NCI-H526 treated with DMSO at 0.1 percent for 48 hours (cell line): ENCODE measurements around the gene ANO10.
"Not testable (repeated sequence)": the region's sequence is repeated elsewhere in the genome, so short reads cannot be mapped to it uniquely, and the experiment has no call there.

Experiments used
- DNase-seq: peaks from one replicate; lab custom pipeline; 2025; lab: John Stamatoyannopoulos, UW

Gene ANO10

GRCh38 chr3:43621656-43622432, at the start of gene ANO10:
ANO10 (minus strand) TSS chr3:43622011; CDS start chr3:43605852, 16,159 bp downstream.
- DNase-seq, result peak; percentile 97

- DNase-seq, result no peak
Measured at GRCh38 chr3:43670635-43671522, 49.1 kb upstream of the ANO10 start.

GRCh38 chr3:43665011-43665410, 43.2 kb upstream of the ANO10 start:
- not testable (repeated sequence) for DNase-seq

GRCh38 chr3:43661376-43661775, 39.6 kb upstream of the ANO10 start:
- not testable (repeated sequence) for DNase-seq

GRCh38 chr3:43659250-43659880, 37.6 kb upstream of the ANO10 start:
- no peak for DNase-seq

- not testable (repeated sequence) for DNase-seq
Measured at GRCh38 chr3:43656390-43656789, 34.6 kb upstream of the ANO10 start.

GRCh38 chr3:43650345-43650744, 28.5 kb upstream of the ANO10 start:
- no peak for DNase-seq

- no peak for DNase-seq
Measured at GRCh38 chr3:43649365-43649968, 27.7 kb upstream of the ANO10 start.

GRCh38 chr3:43648957-43649356, 27.1 kb upstream of the ANO10 start:
- DNase-seq, result no peak

- DNase-seq, result no peak
Measured at GRCh38 chr3:43647331-43648166, 25.7 kb upstream of the ANO10 start.

- no peak for DNase-seq
Measured at GRCh38 chr3:43644443-43644842, 22.6 kb upstream of the ANO10 start.

- DNase-seq, result no peak
Measured at GRCh38 chr3:43641306-43642114, 19.7 kb upstream of the ANO10 start.

GRCh38 chr3:43640681-43641080, 18.9 kb upstream of the ANO10 start:
- no peak for DNase-seq

- no peak for DNase-seq
Measured at GRCh38 chr3:43638594-43639447, 17.0 kb upstream of the ANO10 start.

- DNase-seq, result no peak
Measured at GRCh38 chr3:43637702-43638101, 15.9 kb upstream of the ANO10 start.

GRCh38 chr3:43632986-43633385, 11.2 kb upstream of the ANO10 start:
- DNase-seq, result no peak

GRCh38 chr3:43632269-43632733, 10.5 kb upstream of the ANO10 start:
- no peak for DNase-seq

- no peak for DNase-seq
Measured at GRCh38 chr3:43629741-43630140, 7.9 kb upstream of the ANO10 start.

GRCh38 chr3:43629257-43629656, 7.4 kb upstream of the ANO10 start:
- no peak for DNase-seq
